HepG2 (cell line): ENCODE data around the gene RAD51D. TPM values are rescaled to one million over a fixed set of nuclear protein-coding genes. Genes with fewer than 3 reads are reported as not detected.

ENCODE experiments used
- ARID5B ChIP-seq: IDR thresholded peaks from 2 replicates; pipeline ENCODE4 v1.4.0; 2020; ENCODE audit warnings: mild to moderate bottlenecking, missing genetic modification reagents
- CREM ChIP-seq, 2 experiments: sonication (generic) in 1 of 2; formaldehyde crosslinking in 1 of 2; IDR thresholded peaks; 2 replicates each; pipeline versions ENCODE4 v1.4.0 to v1.6.1; 2016 to 2020; ENCODE audit warnings: antibody characterized with exemption in 1 of 2, mild to moderate bottlenecking in 1 of 2, missing genetic modification reagents in 1 of 2
- HDAC1 ChIP-seq: sonication (generic); formaldehyde crosslinking; IDR thresholded peaks from 2 replicates; pipeline ENCODE4 v1.5.1; 2020; ENCODE audit warnings: mild to moderate bottlenecking, missing genetic modification reagents
- ONECUT2 ChIP-seq: sonication (generic); formaldehyde crosslinking; IDR thresholded peaks from 2 replicates; pipeline ENCODE4 v1.4.0; 2020; ENCODE audit warnings: missing genetic modification reagents
- SMC3 ChIP-seq: IDR thresholded peaks from 2 replicates; pipeline ENCODE4 v1.6.1; 2011; ENCODE audit warnings: low read length, improper control_type of control experiment
- SP4 ChIP-seq: sonication (generic); formaldehyde crosslinking; IDR thresholded peaks from 2 replicates; pipeline ENCODE4 v1.8.1; 2023; ENCODE audit warnings: mild to moderate bottlenecking, missing genetic modification reagents
- TARDBP ChIP-seq: sonication (generic); formaldehyde crosslinking; IDR thresholded peaks from 2 replicates; pipeline ENCODE4 v1.8.0; 2022; ENCODE audit warnings: mild to moderate bottlenecking, missing genetic modification reagents
- ZFP1 ChIP-seq: IDR thresholded peaks from 2 replicates; pipeline ENCODE4 v1.6.1; 2016
- ZNF256 ChIP-seq: sonication (generic); formaldehyde crosslinking; conservative IDR thresholded peaks from 2 replicates; pipeline ENCODE4 v1.4.0; 2020; ENCODE audit warnings: missing genetic modification reagents
- ZNF264 ChIP-seq: sonication (generic); formaldehyde crosslinking; IDR thresholded peaks from 2 replicates; pipeline ENCODE4 v1.4.0; 2020; ENCODE audit warnings: missing genetic modification reagents
- ZNF329 ChIP-seq: sonication (generic); formaldehyde crosslinking; IDR thresholded peaks from 2 replicates; pipeline ENCODE4 v1.9.0; 2021; ENCODE audit warnings: low read depth, mild to moderate bottlenecking, missing genetic modification reagents
- ZNF710 ChIP-seq: sonication (generic); formaldehyde crosslinking; IDR thresholded peaks from 2 replicates; pipeline ENCODE4 v1.5.0; 2020; ENCODE audit warnings: mild to moderate bottlenecking, missing genetic modification reagents, borderline replicate concordance
- ZNF780A ChIP-seq: sonication (generic); formaldehyde crosslinking; IDR thresholded peaks from 2 replicates; pipeline ENCODE4 v1.8.0; 2022; ENCODE audit warnings: mild to moderate bottlenecking, missing genetic modification reagents, moderate library complexity
- ZSCAN31 ChIP-seq: sonication (generic); formaldehyde crosslinking; IDR thresholded peaks from 2 replicates; pipeline ENCODE4 v1.5.0; 2020; ENCODE audit warnings: low read depth, mild to moderate bottlenecking, missing genetic modification reagents
- polyA plus RNA-seq, 8 experiments: library from polyadenylated mRNA; depleted of rRNA in 3 of 8; stranded (reverse) in 7 of 8; unstranded in 1 of 8; fragments of >200 nt; fragmentation: Illumina TruSeq in 4 of 8; extraction: Trizol in 4 of 8; gene quantifications; 2 replicates each; pipeline versions ENCODE4 v1.2.1 to v1.2.3, GENCODE V29; 2011 to 2016; ENCODE audit warnings: low read depth in 4 of 8, missing spikeins in 1 of 8, mixed read lengths in 1 of 8; ENCODE audit not compliant: insufficient read depth in 1 of 8
- total RNA-seq, 5 experiments: library from RNA; depleted of rRNA; stranded (reverse); fragments of >200 nt; fragmentation: Illumina TruSeq; extraction: Trizol; gene quantifications; 2 replicates each; pipeline ENCODE4 v1.2.3, GENCODE V29; 2016; ENCODE audit warnings: low read depth in 1 of 5
- TF ChIP-seq, protein P1 (sequence below): sonication (generic); formaldehyde crosslinking; IDR thresholded peaks from 2 replicates; pipeline ENCODE4 v1.5.0; 2020; ENCODE audit warnings: mild to moderate bottlenecking, missing genetic modification reagents
- TF ChIP-seq, protein P2 (sequence below): sonication (generic); formaldehyde crosslinking; conservative IDR thresholded peaks from 2 replicates; pipeline ENCODE4 v1.4.0; 2020; ENCODE audit warnings: missing genetic modification reagents

The RAD51D gene
- total and polyA plus RNA-seq, 2 of the 13 experiments (the other 11 are each of a cell fraction or from before 2014, with no cell fraction given), result 6.7 to 13.1 TPM

DNA sequence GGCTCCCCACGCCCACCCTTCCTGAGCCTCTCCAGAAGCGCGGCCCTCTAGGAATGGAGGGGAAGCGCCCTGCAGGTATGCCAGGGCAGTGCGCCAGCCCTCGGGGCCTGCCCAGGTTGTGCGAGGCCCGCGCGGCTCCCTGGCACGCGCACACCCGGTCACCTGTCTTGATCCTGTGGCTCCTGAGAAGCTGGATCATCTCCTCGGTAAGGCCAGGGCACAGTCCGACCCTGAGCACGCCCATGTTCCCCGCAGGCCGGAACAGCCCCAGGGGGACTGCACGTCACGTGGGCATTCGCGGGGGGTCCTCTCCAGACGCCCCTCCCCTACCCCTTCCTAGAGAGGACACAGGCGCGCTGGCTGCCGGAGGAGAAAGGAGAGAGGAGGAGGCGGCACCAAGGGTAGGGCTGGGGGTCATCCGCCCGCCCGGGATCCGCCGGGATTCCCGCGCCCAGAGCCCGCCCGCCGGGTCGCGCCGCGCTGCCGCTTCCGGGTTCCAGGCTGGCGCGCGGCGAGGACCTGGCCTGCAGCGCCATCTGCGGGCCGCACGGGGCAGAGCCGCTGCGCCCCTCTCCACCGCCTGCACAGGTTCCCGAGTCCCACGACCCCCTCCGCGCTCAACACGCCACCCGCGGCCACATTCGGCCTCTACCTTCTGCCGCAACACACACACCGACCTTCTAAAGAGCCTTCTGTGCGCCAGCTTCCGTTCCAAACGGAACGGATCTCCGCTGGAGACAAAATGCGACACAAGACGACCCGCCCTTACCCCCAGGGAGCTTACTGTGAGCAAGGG is at the start of gene RAD51D (continued):
- TF ChIP-seq, protein P1, sequence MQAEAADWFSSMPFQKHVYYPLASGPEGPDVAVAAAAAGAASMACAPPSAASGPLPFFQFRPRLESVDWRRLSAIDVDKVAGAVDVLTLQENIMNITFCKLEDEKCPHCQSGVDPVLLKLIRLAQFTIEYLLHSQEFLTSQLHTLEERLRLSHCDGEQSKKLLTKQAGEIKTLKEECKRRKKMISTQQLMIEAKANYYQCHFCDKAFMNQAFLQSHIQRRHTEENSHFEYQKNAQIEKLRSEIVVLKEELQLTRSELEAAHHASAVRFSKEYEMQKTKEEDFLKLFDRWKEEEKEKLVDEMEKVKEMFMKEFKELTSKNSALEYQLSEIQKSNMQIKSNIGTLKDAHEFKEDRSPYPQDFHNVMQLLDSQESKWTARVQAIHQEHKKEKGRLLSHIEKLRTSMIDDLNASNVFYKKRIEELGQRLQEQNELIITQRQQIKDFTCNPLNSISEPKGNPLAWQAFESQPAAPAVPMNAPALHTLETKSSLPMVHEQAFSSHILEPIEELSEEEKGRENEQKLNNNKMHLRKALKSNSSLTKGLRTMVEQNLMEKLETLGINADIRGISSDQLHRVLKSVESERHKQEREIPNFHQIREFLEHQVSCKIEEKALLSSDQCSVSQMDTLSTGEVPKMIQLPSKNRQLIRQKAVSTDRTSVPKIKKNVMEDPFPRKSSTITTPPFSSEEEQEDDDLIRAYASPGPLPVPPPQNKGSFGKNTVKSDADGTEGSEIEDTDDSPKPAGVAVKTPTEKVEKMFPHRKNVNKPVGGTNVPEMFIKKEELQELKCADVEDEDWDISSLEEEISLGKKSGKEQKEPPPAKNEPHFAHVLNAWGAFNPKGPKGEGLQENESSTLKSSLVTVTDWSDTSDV (CRISPR knock-in tag), result peak; percentile 84; the same call in 1 of the 2 replicates
- TF ChIP-seq ZNF264 (CRISPR knock-in tag) (no peak), TARDBP (no peak), CREM (IDR thresholded peaks at IDR 0.05) (no peak), CREM (CRISPR knock-in tag; IDR thresholded peaks at IDR 0.05) (no peak), SP4 (CRISPR knock-in tag) (peak; percentile 51), ZFP1 (CRISPR knock-in tag) (no peak), ZNF256 (CRISPR knock-in tag) (no peak), SMC3 (peak; percentile 34; the same call in 1 of the 2 replicates), HDAC1 (CRISPR knock-in tag) (peak; percentile 80), ARID5B (no peak), ZSCAN31 (CRISPR knock-in tag) (peak; percentile 81), ZNF780A (CRISPR knock-in tag) (no peak), ZNF329 (CRISPR knock-in tag) (peak; percentile 78; the same call in 1 of the 2 replicates), ZNF710 (CRISPR knock-in tag) (no peak), ONECUT2 (CRISPR knock-in tag) (no peak)
- TF ChIP-seq, protein P2, sequence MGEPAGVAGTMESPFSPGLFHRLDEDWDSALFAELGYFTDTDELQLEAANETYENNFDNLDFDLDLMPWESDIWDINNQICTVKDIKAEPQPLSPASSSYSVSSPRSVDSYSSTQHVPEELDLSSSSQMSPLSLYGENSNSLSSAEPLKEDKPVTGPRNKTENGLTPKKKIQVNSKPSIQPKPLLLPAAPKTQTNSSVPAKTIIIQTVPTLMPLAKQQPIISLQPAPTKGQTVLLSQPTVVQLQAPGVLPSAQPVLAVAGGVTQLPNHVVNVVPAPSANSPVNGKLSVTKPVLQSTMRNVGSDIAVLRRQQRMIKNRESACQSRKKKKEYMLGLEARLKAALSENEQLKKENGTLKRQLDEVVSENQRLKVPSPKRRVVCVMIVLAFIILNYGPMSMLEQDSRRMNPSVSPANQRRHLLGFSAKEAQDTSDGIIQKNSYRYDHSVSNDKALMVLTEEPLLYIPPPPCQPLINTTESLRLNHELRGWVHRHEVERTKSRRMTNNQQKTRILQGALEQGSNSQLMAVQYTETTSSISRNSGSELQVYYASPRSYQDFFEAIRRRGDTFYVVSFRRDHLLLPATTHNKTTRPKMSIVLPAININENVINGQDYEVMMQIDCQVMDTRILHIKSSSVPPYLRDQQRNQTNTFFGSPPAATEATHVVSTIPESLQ (CRISPR knock-in tag), result no peak
